Activated naive CD8-positive, alpha-beta T cell treated with anti-CD3 and anti-CD28 coated beads, Interleukin-2, amount 50 U/mL, for 24 hours (primary cell): ENCODE data around the gene THOC7.

Experiments
- ATAC-seq: fragments of 150-1000 bp; cut with Tn5 transposase; one replicate; pipeline ENCODE4 v1.10.0; 2021
- DNase-seq: peaks from one replicate; pipeline ENCODE4 v3.0.0; 2021
- H3K27ac Mint-ChIP-seq: one replicate; pipeline ENCODE4 v1.8.0; 2021; ENCODE audit warnings: mild to moderate bottlenecking, mixed read lengths
- H3K27me3 Mint-ChIP-seq: one replicate; pipeline ENCODE4 v1.8.0; 2021; ENCODE audit warnings: mixed read lengths
- H3K36me3 Mint-ChIP-seq: one replicate; pipeline ENCODE4 v1.8.0; 2021; ENCODE audit warnings: low read depth, mixed read lengths
- H3K4me1 Mint-ChIP-seq: one replicate; pipeline ENCODE4 v1.8.0; 2021; ENCODE audit warnings: mixed read lengths
- H3K4me3 Mint-ChIP-seq: one replicate; pipeline ENCODE4 v1.8.0; 2021; ENCODE audit warnings: mild to moderate bottlenecking, moderate library complexity, mixed read lengths
- H3K9me3 Mint-ChIP-seq: one replicate; pipeline ENCODE4 v1.8.0; 2021; ENCODE audit warnings: mixed read lengths

The THOC7 gene

DNA sequence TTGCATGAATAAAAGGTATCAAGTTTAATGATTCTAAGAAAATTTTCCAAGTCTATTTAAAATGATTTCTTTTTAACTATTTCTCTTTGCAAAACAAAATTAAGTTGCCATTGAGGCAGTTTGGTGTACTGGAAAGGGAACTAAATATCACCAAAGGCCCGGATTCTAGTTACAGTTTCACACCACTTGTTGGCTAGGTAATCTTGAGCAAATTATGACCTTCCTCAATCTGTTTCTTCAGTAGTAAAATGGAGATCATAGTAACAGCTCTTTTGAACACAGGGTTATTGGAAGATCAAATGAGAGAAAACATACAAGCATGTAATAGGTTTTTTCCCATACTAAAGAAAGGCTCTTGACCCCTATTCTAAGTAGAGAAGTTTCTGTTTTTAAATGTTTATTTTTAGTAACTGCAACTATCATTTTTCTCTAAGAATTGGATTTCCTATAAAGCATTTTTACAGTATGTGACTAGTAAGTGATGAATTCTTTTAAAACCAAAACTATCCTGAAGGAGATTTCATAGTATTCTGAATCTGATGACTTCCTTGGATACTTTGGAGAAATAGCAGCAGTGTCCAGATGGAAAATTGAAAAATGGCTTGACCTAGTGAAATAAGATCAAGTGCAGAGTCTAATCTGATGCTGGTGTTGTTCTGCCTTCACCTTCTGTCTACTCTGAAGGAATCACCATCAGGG lies 32.9 kb upstream of the THOC7 start:
- Mint-ChIP-seq H3K4me1 (peaks cover 48% of the 10 kb centered on the region), H3K36me3 (peaks cover 35% of the 10 kb centered on the region), H3K9me3 (peaks cover 4% of the 10 kb centered on the region), H3K27ac (no peak overlapping the region), H3K4me3 (no peak overlapping the region), H3K27me3 (no peaks in the 10 kb centered on the region)
- ATAC-seq = no peak
- no peak for DNase-seq

DNA sequence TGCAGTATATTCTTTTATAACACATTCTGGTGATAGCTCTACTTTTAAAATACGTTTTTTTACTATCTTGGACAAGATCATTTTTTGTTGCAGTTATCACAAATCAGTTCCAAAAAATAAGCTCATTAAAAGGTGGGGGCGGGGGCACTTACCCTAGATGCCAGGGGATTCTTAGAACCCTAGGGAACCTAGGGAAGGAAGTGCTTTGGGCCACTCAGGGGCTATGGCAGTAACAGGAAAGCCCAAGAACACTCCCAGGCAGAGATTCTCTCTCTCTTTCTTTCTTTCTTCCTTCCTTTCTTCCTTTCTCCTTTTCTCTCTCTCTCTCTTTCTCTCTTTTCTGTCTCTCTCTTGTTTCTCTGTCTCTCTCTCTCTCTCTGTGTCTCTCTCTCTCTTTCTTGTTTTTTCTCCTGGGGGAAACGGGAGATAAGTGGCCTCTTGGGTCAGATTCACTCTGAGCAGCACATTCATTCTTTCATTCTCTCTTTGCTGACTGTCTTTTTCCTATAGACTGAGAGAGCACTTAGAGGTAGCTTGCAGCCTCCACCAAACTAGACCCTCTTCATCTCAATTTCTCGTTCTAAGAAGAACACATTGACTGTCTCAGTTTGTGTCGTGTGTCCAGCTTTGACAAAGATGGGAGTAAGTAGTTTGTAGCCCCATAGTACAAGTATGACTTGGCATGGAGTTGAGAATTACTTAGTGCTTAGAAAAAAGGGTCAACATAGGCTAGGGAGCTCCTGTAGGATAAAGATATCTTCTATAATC lies 32.0 kb upstream of the THOC7 start:
- Mint-ChIP-seq H3K27ac (peak overlapping the region; percentile 61), H3K36me3 (peaks cover 31% of the 10 kb centered on the region), H3K4me3 (peak overlapping the region; percentile 3), H3K9me3 (no peaks in the 10 kb centered on the region), H3K27me3 (no peaks in the 10 kb centered on the region), H3K4me1 (peaks cover 45% of the 10 kb centered on the region)
- DNase-seq = no peak
- no peak for ATAC-seq

DNA sequence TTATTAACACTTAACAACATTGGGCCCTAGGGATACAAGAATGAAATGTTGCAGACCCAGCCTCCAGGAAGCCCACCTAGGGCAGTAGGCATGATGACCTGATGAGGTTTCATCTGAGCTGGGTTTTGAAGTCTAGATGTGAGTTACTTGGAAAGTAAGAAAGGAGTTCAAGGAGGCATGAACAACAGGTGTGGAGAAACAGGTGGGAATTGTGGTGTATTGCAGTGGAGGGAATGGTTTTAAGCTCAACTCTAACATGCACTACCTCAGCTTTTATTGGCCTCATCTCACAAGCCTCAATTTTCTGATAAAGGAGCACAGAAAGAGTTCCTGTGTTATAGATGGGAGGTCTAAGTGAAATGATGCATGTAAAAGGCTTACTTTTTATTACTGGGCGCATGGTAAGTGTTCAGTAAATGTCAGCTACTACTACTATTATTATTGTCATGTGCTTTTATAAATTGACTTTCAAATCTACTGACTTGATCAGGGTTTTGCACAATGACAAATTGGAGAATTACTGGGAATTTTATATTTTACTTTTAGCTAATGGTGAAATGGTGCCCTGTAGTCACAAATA lies 29.3 kb upstream of the THOC7 start:
- DNase-seq (no peak), ATAC-seq (no peak)
- Mint-ChIP-seq H3K27me3 (no peaks in the 10 kb centered on the region), H3K4me3 (no peak overlapping the region), H3K36me3 (peaks cover 16% of the 10 kb centered on the region), H3K27ac (no peak overlapping the region), H3K4me1 (peaks cover 35% of the 10 kb centered on the region), H3K9me3 (no peaks in the 10 kb centered on the region)

DNA sequence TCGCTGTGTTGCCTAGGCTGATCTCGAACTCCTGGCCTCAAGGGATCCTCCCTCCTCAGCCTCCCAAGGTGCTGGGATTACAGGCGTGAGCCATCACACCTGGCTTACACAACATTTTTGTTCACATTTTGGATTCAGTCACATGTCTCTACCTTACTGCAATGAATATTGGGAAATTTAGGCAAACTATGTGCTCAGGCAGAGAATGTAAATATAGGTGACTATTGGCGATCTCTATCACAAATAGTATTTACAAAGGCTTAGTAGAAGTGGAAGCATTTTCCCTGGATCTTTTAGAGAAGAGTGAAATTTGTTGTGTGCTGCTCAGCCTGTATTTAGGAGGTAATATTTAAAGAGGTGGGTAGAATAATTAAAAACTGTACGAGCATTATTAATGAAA lies 27.9 kb upstream of the THOC7 start:
- DNase-seq (no peak), ATAC-seq (no peak)
- H3K9me3 Mint-ChIP-seq = no peaks in the 10 kb centered on the region
- H3K27ac Mint-ChIP-seq = no peak overlapping the region
- peaks cover 12% of the 10 kb centered on the region for H3K36me3 Mint-ChIP-seq
- peaks cover 27% of the 10 kb centered on the region for H3K4me1 Mint-ChIP-seq
- H3K27me3 Mint-ChIP-seq = no peaks in the 10 kb centered on the region
- H3K4me3 Mint-ChIP-seq = no peak overlapping the region

DNA sequence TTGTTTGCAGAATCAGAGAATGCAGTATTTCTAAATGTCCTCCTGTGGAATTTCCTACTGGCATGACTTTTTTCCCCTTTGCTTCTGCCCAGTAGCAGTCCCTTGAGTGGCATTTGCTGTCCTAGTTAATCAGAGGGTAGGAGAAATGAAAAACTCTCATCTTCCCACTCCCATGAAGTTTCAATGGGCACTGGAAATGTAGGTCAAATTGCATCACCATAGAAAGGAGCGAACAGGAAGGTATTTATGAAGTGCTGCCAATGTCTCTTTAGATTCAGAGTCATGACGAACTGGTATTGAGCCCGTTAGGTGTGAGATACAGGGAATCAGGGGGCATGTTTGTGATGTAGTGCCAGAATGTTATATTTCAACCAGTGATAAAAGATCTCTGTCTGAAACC lies 23.3 kb upstream of the THOC7 start:
- H3K9me3 Mint-ChIP-seq = no peaks in the 10 kb centered on the region
- DNase-seq (no peak), ATAC-seq (no peak)
- H3K36me3 Mint-ChIP-seq = peaks cover 9% of the 10 kb centered on the region
- no peaks in the 10 kb centered on the region for H3K27me3 Mint-ChIP-seq
- H3K27ac Mint-ChIP-seq = no peak overlapping the region
- peaks cover 12% of the 10 kb centered on the region for H3K4me1 Mint-ChIP-seq
- no peak overlapping the region for H3K4me3 Mint-ChIP-seq

DNA sequence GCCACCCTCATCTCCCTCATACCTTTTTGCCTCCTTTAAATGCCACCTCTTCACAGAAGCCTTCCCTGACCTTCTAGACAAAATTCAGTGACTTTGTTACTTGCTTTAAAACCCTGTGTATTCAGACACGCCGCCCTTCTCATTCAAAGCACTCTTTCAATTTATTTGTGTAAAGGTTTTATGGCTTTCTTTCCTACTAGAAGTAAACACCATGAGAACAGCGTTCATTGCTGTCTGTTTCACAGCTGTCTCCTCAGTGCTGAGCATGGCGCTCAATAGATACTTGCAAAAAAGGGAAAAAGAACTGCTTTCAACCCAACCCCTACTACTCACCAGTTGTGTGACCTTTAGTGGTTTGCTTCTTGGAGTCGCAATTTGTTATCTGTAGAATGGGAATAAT lies 17.0 kb upstream of the THOC7 start:
- Mint-ChIP-seq H3K36me3 (peaks cover 5% of the 10 kb centered on the region), H3K4me1 (peaks cover 50% of the 10 kb centered on the region), H3K27me3 (no peaks in the 10 kb centered on the region), H3K4me3 (no peak overlapping the region), H3K27ac (peak overlapping the region; percentile 12), H3K9me3 (no peaks in the 10 kb centered on the region)
- DNase-seq = no peak
- ATAC-seq = no peak

DNA sequence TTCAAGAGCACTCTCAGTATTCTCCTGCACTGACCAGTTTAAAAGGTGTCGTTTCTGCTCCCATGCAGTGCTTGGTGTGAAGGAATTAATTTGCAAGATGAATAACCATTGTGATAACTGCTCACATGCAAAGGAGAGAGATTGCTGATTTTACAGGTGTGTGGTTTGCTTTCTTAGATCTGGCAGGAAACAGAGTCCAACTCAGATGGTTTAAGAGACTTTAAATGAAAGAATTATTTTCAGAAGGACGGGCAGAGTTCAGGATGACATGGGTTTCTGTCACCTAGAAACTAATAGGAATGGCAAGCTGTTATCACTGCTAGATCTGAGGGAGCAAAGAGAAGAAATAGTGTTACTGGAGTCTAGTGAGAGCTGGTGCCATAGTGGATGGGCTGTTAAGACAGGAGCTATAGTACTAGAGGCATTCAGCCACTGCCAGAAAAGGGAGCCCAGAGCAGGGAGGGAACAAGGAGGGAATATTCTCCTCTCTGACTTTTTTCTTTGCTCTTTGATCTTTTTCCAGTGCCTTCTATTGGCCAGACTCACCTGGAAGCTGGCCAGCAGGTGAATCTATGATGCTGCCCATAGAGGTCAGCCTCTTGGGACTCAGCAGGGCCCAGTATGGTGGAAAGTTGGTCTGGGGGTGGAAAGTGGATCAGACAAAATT lies 14.9 kb upstream of the THOC7 start:
- Mint-ChIP-seq H3K36me3 (peaks cover 8% of the 10 kb centered on the region), H3K27me3 (no peaks in the 10 kb centered on the region), H3K4me3 (no peak overlapping the region), H3K9me3 (no peaks in the 10 kb centered on the region), H3K27ac (peak overlapping the region; percentile 24), H3K4me1 (peaks cover 57% of the 10 kb centered on the region)
- ATAC-seq (no peak), DNase-seq (no peak)

DNA sequence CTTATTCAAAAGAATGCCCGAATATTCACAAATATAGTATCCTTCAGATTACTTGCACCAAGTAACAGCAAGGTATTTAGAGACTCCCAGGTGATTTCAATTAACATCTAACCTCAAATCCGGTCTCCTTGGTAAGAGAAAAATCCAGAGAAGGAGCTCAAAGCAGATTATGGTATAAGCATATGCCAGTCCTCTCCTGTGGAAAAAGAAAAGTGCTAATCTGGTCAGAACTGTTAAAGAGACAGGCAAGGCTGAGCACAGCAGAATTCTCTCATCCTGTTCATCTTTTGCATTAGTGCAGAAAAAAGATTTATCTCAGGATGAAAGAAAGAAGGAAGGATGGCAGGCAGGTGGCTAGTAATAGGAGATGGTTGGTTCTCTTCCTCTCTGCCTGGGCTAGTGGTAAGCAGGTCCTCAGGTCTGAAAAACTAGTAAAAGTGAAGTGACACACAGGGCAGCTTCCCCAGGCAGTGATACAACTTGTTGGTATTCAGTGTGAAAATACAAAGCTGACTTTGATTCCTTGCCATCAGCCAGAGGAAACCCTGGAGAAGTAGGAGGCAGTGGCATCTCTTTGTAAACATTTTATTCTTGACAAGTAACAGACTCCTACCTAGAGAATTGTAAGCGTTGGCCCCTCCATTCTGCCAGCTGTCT lies 14.3 kb upstream of the THOC7 start:
- ATAC-seq (no peak), DNase-seq (no peak)
- peaks cover 8% of the 10 kb centered on the region for H3K36me3 Mint-ChIP-seq
- H3K4me1 Mint-ChIP-seq = peaks cover 58% of the 10 kb centered on the region
- H3K9me3 Mint-ChIP-seq = no peaks in the 10 kb centered on the region
- peak overlapping the region; percentile 24 for H3K27ac Mint-ChIP-seq
- H3K4me3 Mint-ChIP-seq = no peak overlapping the region
- no peaks in the 10 kb centered on the region for H3K27me3 Mint-ChIP-seq

DNA sequence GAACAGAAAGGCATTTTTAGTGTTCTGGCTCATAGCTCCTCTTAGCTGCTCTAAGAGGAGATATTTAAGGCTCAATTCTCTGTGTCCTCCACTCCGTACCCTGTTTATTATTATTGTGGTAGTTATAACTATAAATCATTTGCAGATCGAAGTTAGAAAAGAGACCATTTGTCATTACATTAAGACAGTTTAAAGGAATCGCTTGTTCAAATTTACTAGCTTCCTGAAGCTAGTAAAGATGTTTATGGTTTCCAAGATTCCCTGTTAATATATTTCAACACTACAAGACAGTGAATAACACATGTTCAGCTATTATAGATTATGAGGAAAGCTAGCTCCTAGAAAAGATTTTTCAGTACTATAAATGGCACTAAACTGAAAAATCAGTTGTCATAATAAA lies 12.7 kb upstream of the THOC7 start:
- H3K4me3 Mint-ChIP-seq = no peak overlapping the region
- H3K36me3 Mint-ChIP-seq = peaks cover 5% of the 10 kb centered on the region
- DNase-seq = no peak
- H3K27me3 Mint-ChIP-seq = no peaks in the 10 kb centered on the region
- H3K9me3 Mint-ChIP-seq = no peaks in the 10 kb centered on the region
- H3K27ac Mint-ChIP-seq = no peak overlapping the region
- no peak for ATAC-seq
- H3K4me1 Mint-ChIP-seq = peaks cover 58% of the 10 kb centered on the region

DNA sequence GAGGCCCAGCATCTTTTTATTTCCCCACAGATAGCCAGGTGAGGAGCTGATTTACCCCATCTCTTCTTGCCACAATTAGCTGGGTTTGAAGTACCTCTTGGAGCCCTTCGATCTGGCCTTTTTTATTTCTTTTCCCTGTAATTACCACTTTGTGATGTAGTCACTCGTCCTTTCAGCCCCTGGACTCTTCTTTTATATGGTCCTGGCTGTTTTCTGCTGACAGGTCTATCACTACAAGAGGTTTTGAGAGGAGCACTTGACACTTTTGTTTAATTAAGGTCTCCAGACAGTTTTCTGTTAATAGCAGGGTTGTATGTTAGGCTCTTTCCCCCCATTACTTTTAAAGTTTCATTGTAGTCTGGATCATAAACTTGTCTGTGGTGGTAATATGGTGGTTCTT lies 11.9 kb upstream of the THOC7 start:
- DNase-seq (no peak), ATAC-seq (no peak)
- peaks cover 54% of the 10 kb centered on the region for H3K4me1 Mint-ChIP-seq
- H3K27ac Mint-ChIP-seq = no peak overlapping the region
- no peak overlapping the region for H3K4me3 Mint-ChIP-seq
- H3K9me3 Mint-ChIP-seq = no peaks in the 10 kb centered on the region
- H3K36me3 Mint-ChIP-seq = peaks cover 5% of the 10 kb centered on the region
- H3K27me3 Mint-ChIP-seq = no peaks in the 10 kb centered on the region

DNA sequence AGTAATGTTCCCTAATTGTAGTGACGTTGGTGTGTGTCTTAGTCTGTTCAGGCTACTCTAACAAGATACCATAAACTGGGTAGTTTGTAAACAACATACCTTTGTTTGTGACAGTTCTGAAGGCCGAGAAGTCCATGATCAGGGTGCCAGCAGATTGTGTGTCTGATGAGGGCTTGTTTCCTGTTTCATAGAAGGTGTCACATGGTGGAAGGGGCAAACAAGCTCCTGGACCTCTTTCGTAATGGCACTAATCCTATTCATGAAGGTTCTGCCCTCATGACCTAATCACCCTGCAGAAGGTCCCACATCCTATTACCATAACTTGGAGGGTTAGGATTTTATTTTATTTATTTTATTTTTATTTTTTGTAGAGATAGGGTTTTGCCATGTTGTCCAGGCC lies 11.2 kb upstream of the THOC7 start:
- no peak for DNase-seq
- Mint-ChIP-seq H3K9me3 (no peaks in the 10 kb centered on the region), H3K27ac (no peak overlapping the region), H3K36me3 (peaks cover 5% of the 10 kb centered on the region), H3K27me3 (no peaks in the 10 kb centered on the region), H3K4me1 (peaks cover 52% of the 10 kb centered on the region), H3K4me3 (no peak overlapping the region)
- no peak for ATAC-seq

DNA sequence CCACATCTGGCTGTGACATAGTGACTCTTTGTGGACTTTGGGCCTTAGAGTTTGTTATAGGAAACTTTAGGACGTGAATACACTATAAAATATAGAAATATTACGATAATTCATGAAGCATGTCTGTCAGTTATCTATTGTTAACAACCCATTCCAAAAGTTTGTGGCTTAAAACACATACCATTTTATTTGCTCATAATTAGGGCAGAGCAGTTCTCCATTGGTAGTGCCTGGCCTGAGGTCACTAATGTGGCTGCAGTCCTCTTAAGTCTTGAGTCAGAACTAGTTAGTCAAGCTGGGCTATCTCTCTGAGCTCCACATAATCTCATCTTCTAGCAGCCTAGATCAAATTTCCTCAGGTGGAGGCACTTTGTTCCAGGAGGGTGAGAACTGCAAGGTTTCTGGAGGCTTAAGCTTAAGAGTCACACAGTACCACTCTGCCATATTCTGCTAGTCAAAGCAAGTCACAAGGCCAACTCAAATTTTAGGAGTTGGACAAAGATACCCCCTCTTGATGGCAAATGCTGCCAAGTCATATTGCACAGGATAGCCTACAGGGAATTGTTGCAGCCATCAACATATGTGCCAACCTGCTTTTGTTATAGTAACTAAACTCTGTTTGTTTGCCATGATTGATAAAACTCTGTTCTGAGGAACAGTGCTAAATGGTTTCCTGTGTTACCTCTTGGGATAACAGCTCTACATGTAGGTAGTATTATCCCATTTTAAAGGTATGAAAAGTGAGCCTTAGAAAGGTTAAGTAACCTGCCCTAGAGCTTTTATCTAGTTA lies 8.7 kb upstream of the THOC7 start:
- DNase-seq = no peak
- no peak overlapping the region for H3K4me3 Mint-ChIP-seq

DNA sequence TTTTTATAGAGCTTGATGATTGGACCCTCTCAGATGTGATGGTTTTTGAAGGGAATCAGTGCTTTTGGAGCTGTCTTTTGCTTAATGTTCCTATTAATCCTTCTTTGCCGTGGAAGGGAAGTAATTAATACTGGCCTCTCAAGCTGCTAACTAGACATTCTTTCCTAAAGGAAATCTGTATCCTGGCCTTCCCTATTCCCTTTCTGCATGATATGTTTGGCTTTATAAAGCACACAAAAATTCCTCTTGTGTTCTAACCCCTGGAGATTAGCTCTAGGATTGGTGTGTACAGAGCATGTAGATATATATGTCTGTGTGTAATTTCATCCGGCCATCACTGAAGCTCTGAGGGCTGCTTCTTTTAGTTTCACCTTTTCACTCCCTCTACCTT lies 7.0 kb upstream of the THOC7 start:
- ATAC-seq = no peak
- no peak overlapping the region for H3K4me3 Mint-ChIP-seq
- peaks cover 52% of the 10 kb centered on the region for H3K4me1 Mint-ChIP-seq
- DNase-seq = no peak
- H3K27me3 Mint-ChIP-seq = no peaks in the 10 kb centered on the region
- H3K36me3 Mint-ChIP-seq = peaks cover 15% of the 10 kb centered on the region
- H3K9me3 Mint-ChIP-seq = no peaks in the 10 kb centered on the region
- no peak overlapping the region for H3K27ac Mint-ChIP-seq

More for the DNA sequence above, 8.7 kb upstream of the THOC7 start:
- ATAC-seq = no peak
- Mint-ChIP-seq H3K9me3 (no peaks in the 10 kb centered on the region), H3K27ac (no peak overlapping the region), H3K27me3 (no peaks in the 10 kb centered on the region), H3K4me1 (peaks cover 53% of the 10 kb centered on the region), H3K36me3 (peaks cover 6% of the 10 kb centered on the region)
